GM12875 (cell line): ENCODE measurements around the gene MRPL37.

Experiments
- H3K4me3 ChIP-seq: one replicate; pipeline ENCODE4 v1.5.1; 2011; ENCODE audit warnings: low read depth, low read length, control low read depth
- TF ChIP-seq, protein P1 (sequence below): IDR thresholded peaks from 2 replicates; pipeline ENCODE4 v1.5.1; 2011; ENCODE audit warnings: low read depth, mild to moderate bottlenecking, control low read depth, inconsistent platforms, low read length, moderate library complexity, borderline replicate concordance; ENCODE audit not compliant: insufficient read depth

MRPL37 gene

DNA sequence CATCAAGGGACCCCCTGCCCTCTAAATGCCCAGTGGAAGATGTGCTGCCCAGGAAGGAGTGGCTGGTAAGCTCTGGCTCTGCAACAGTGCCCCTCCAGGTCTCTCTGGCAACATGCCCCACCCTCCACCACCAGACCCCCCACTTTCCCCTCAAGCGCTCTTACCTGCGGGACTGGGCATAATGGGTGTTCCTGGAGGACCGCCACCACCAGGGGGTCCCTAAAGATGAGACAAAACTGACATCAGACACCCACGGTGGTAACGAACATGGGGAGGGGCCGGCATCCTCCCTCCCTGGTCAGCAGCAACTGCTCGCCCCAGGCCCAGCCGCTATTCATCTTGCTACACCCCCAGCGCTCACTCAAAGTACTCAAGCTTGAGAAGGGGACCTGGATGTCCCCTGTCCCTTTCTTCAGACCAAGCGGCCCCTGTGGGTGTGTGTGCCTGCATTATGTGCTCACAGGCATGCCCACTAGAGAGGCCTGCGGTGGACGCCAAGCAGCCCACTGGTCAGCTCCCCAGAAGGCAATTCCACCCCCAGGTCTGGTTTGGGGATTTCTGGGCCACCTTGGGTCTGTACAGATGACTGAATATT is 40.9 kb downstream of the MRPL37 start:
- no peak overlapping the region for H3K4me3 ChIP-seq
- TF ChIP-seq, protein P1, sequence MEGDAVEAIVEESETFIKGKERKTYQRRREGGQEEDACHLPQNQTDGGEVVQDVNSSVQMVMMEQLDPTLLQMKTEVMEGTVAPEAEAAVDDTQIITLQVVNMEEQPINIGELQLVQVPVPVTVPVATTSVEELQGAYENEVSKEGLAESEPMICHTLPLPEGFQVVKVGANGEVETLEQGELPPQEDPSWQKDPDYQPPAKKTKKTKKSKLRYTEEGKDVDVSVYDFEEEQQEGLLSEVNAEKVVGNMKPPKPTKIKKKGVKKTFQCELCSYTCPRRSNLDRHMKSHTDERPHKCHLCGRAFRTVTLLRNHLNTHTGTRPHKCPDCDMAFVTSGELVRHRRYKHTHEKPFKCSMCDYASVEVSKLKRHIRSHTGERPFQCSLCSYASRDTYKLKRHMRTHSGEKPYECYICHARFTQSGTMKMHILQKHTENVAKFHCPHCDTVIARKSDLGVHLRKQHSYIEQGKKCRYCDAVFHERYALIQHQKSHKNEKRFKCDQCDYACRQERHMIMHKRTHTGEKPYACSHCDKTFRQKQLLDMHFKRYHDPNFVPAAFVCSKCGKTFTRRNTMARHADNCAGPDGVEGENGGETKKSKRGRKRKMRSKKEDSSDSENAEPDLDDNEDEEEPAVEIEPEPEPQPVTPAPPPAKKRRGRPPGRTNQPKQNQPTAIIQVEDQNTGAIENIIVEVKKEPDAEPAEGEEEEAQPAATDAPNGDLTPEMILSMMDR, result no peak

DNA sequence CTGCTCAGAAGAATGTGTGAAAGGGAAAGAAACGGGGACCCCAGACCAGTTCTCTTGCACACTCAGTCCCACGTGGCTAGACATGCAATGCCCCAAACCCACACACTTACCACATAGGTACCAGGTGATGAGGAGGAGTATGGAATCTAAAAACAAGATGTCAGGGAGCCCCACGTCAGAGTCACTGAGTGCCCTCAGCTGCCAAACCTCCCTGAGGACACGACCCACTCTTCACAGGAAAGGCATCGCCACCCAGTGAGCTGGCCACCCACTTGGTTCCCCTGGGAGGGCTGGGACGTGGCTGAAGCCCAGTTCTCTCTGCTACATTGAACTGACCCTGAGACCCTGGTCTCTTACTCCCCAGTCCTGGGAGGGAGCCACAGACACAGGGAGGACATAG is 41.4 kb downstream of the MRPL37 start:
- TF ChIP-seq, protein P1, result no peak
- H3K4me3 ChIP-seq, result no peak overlapping the region

DNA sequence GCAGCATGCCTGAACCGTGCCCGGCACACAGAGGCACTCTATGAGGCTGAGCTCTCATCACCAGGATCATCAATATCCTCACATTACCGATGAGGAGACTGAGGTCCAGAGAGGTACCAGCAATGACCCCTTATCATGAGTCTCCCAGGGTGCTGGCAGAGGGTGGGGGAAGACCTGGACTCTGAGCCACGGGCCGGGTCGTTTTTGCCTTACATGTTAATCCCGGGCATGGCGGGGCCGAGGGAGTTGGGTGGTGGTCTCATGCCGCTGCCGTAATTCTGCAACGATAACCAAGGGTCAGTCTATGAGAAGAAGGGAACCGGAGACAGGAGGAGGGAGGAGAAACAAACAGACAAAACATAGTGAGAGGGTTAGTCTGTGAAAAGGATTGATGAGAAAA is 43.1 kb downstream of the MRPL37 start:
- H3K4me3 ChIP-seq, result no peak overlapping the region
- TF ChIP-seq, protein P1, result no peak

DNA sequence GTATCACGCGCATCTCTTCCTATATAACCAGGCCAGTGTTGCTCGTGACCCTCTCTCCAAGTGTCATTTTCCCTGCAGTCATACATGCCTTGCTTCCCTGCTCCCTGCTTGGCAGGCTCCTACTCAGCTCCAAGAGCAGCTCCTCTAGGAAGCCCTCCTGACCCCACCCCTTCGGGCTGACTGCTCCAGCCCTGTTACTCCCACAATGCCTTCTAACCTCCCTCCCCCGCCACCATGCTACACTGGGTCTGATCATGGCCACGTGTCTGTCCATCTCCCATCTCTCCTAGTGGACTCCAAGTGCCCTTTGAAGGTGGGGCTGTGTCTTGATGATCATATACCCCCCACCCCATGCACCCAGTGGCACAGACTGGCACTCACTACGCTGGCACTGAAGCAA is 44.7 kb downstream of the MRPL37 start:
- TF ChIP-seq, protein P1, result no peak
- H3K4me3 ChIP-seq, result no peak overlapping the region

DNA sequence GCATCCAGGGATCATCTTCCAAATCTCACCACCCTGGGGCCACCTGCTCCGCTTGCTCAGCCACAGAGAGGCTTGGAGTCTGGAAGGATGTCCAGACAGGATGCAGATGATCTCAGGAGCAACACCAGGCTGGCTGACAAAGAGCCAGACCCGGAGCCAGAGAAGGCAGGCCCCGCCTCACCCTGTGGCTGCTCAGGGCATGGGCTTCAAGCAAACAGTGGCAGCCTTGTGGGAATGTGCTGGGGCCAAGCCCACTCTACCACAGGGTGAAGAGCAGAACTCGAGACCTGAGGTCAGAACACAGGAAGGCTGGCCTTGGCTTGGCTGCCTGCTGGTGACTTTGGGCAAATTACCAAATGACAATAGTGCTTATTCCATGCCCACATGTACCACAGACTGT is 45.5 kb downstream of the MRPL37 start:
- H3K4me3 ChIP-seq, result no peak overlapping the region
- TF ChIP-seq, protein P1, result no peak

DNA sequence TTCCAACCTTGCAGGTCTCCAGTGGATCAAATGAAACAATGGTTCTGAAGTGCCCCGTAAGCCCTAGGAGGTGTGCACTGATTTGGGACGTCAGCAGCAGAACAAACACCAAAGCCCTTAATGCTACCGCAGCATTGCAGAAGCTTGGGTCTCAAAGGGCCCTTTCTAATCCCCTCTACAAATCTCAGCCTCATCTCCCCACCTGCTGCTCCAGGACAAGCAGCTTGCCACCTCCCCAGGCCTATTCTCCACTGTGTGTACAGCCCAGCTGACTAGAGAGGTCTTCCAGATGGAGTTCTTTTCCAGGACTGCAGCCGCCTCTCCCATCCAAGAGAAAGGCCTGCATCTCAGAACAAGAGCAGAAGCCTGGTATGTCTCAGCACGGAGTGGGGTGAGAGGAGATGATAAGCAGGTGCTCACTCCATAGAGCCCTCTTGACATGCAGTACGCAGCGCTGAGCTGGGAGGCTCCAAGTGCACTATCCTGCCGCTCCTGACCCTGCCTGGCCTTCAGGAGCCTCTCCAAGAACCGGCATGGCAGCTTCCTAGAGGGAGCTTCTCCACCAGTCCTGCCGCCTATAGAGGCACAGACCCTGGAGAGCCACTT is 46.3 kb downstream of the MRPL37 start:
- H3K4me3 ChIP-seq, result no peak overlapping the region
- TF ChIP-seq, protein P1, result no peak

DNA sequence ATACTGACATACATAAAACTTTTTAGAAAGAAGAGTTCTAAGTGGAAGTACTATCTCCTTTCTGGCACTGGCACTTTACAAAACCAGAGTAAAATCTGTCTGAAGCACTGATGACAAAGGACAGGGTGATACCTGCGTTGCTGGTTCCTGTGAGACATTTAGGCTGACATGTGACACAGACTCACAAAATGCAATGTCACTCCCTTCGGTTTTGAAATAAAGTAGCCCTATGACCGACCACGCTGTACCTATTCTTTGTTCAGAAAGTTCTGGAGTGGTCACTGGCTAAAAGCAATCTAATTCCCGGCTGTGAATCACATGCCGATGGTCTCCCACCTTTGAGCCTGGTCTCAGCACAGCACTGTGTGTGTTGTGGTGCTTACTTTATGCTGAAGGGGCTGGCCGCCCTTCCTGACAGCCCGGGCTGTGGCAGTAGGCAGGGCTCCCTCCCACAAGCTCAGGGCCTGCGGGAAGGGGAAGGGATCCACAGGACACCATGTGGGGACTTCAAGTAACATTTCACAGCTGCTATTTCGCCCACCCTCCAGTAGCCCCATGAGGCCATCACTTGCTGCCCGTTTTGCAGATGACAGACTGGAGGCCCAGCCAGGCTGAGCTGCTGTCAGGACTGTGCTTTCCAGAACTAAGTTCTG is 48.0 kb downstream of the MRPL37 start:
- H3K4me3 ChIP-seq, result no peak overlapping the region
- TF ChIP-seq, protein P1, result no peak
